ENCODE measurements around the gene TMEM232. TPM values are rescaled to one million over a fixed set of nuclear protein-coding genes. Genes with fewer than 3 reads are reported as not detected.

Gene TMEM232
- total RNA-seq, 4 donors from 2014 or later: 0.82 TPM; not detected in 3

- H3K27me3 ChIP-seq: no peaks in the 10 kb centered on the region
- H3K4me3 ChIP-seq: no peak overlapping the region
- ATAC-seq: no peak
- H3K4me1 ChIP-seq: no peaks in the 10 kb centered on the region
- H3K27ac ChIP-seq: no peak overlapping the region
- TF ChIP-seq POLR2A (IDR thresholded peaks at IDR 0.05) (no peak), CTCF (IDR thresholded peaks at IDR 0.05 in 4 of 5, conservative IDR thresholded peaks at IDR 0.05 in 1 of 5) (no peak)
- in situ Hi-C loops (cut with MboI; ENCODE audit: low sequenced_read_pairs in 4 of 4): no loop called here
- intact Hi-C loops (cut with DNase I; ENCODE audit: low total_unique reads): no loop called here
- no peaks in the 10 kb centered on the region for H3K9me3 ChIP-seq
- DNase-seq: no peak
- H3K36me3 ChIP-seq: no peaks in the 10 kb centered on the region
Observed at GRCh38 chr5:110383231-110383630, 343.2 kb downstream of the TMEM232 start.

DNA sequence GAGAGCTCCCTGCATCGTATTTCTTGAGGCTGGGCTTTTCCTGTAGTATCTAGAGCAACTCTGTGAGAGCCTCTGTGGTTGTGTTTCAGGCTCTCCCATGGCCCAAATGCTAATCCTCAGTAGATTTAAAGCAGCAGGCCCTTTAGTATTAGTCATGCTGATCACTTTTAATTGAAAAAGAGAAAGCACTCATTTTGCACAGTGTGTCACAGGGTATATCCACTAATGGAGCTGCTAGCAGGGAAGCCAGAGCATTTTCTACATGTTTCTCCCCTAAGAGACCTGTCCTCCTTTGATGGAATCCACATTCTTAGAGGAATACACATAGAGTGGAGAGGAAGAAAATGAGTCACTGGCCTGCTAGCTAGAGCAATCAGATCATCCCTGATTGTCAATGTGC, 348.5 kb downstream of the TMEM232 start:
- Histone ChIP-seq H3K27ac (no peak overlapping the region), H3K4me3 (no peak overlapping the region), H3K9me3 (no peaks in the 10 kb centered on the region), H3K36me3 (no peaks in the 10 kb centered on the region), H3K4me1 (no peaks in the 10 kb centered on the region), H3K27me3 (no peaks in the 10 kb centered on the region)
- in situ Hi-C loops (cut with MboI; ENCODE audit: low sequenced_read_pairs in 4 of 4) (no loop called here), intact Hi-C loops (cut with DNase I; ENCODE audit: low total_unique reads) (no loop called here)
- ATAC-seq (no peak), DNase-seq (no peak)
- TF ChIP-seq CTCF (IDR thresholded peaks at IDR 0.05 in 4 of 5, conservative IDR thresholded peaks at IDR 0.05 in 1 of 5) (no peak), POLR2A (IDR thresholded peaks at IDR 0.05) (no peak)

- intact Hi-C loops (cut with DNase I; ENCODE audit: low total_unique reads): no loop called here
- Histone ChIP-seq H3K4me1 (no peaks in the 10 kb centered on the region), H3K36me3 (no peaks in the 10 kb centered on the region), H3K4me3 (no peak overlapping the region), H3K9me3 (no peaks in the 10 kb centered on the region), H3K27me3 (no peaks in the 10 kb centered on the region), H3K27ac (no peak overlapping the region)
- TF ChIP-seq CTCF (IDR thresholded peaks at IDR 0.05 in 4 of 5, conservative IDR thresholded peaks at IDR 0.05 in 1 of 5) (no peak), POLR2A (IDR thresholded peaks at IDR 0.05) (no peak)
- ATAC-seq (no peak), DNase-seq (no peak)
- in situ Hi-C loops (cut with MboI; ENCODE audit: low sequenced_read_pairs in 4 of 4): no loop called here
Observed at GRCh38 chr5:110377361-110377760, 349.1 kb downstream of the TMEM232 start.

- DNase-seq: no peak
- Histone ChIP-seq H3K36me3 (no peaks in the 10 kb centered on the region), H3K4me3 (no peak overlapping the region), H3K27me3 (no peaks in the 10 kb centered on the region), H3K27ac (no peak overlapping the region), H3K9me3 (no peaks in the 10 kb centered on the region), H3K4me1 (no peaks in the 10 kb centered on the region)
- intact Hi-C loops (cut with DNase I; ENCODE audit: low total_unique reads) (no loop called here), in situ Hi-C loops (cut with MboI; ENCODE audit: low sequenced_read_pairs in 4 of 4) (no loop called here)
- no peak for TF ChIP-seq CTCF (IDR thresholded peaks at IDR 0.05 in 4 of 5, conservative IDR thresholded peaks at IDR 0.05 in 1 of 5)
- TF ChIP-seq POLR2A (IDR thresholded peaks at IDR 0.05): no peak
- ATAC-seq: no peak
Observed at GRCh38 chr5:110376281-110376951, 350.1 kb downstream of the TMEM232 start.

GRCh38 chr5:110371725-110372041, 354.8 kb downstream of the TMEM232 start:
- Histone ChIP-seq H3K36me3 (no peaks in the 10 kb centered on the region), H3K4me3 (no peak overlapping the region), H3K4me1 (no peaks in the 10 kb centered on the region), H3K27ac (no peak overlapping the region), H3K9me3 (no peaks in the 10 kb centered on the region), H3K27me3 (no peaks in the 10 kb centered on the region)
- no peak for DNase-seq
- in situ Hi-C loops (cut with MboI; ENCODE audit: low sequenced_read_pairs in 4 of 4) (no loop called here), intact Hi-C loops (cut with DNase I; ENCODE audit: low total_unique reads) (no loop called here)
- ATAC-seq: no peak
- TF ChIP-seq POLR2A (IDR thresholded peaks at IDR 0.05) (no peak), CTCF (IDR thresholded peaks at IDR 0.05 in 4 of 5, conservative IDR thresholded peaks at IDR 0.05 in 1 of 5) (no peak)
